ENCODE results near the gene GABRG3. TPM values are rescaled to one million over a fixed set of nuclear protein-coding genes. Genes with fewer than 3 reads are reported as not detected.

GABRG3 gene
- total RNA-seq, 1 experiment from 2014 or later: not detected

DNA sequence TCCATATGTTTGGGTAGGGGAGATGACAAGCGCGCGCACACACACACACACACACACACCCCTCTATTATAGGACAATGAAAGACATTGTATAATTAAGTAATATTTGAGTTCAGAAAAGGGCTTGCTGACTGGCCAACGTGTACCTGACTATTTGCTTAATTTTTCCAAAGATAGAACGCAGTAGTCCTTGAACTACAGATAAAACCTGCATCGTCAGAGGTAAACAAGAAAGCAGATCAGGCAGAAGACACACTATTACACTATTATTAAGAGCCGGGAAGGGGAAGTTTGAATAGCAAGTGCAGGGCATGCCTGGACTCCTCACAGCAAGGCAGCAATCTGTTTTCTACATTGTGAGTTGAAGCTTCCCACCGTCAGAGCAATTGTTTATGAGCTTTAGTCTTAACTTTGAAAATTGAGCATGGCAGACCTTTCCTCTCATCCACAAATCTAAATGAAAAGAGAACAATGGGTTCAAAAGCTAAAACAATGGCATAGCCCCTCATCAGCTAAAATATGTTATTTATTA is 427.7 kb downstream of the GABRG3 start (continued):
- TF ChIP-seq ATF3 (IDR thresholded peaks at IDR 0.05): no peak
- no peak for TF ChIP-seq REST (IDR thresholded peaks at IDR 0.05; ENCODE audit: low read depth)
- TF ChIP-seq FOSL1 (IDR thresholded peaks at IDR 0.05; ENCODE audit: low read depth): no peak

- ATAC-seq: no peak
- H3K9me2 ChIP-seq (ENCODE audit: insufficient read depth): no peaks in the 10 kb centered on the region
- TF ChIP-seq POLR2AphosphoS5 (IDR thresholded peaks at IDR 0.05; ENCODE audit: low read depth, low read length): no peak
- CTCF ChIA-PET: no interaction called here
- H3K4me1 ChIP-seq (ENCODE audit: control insufficient read depth in 1 of 2, insufficient read depth in 2 of 2, low read length in 2 of 2): no peaks in the 10 kb centered on the region
- DNase-seq (ENCODE audit: low read depth, low spot score): no peak
- H2AFZ ChIP-seq (ENCODE audit: low read depth, low read length, poor library complexity, severe bottlenecking): no peak overlapping the region
- RAD21 ChIA-PET (ENCODE audit: low non-redundant PET in 1 of 2, low total read pairs in 2 of 2, uncharacterized antibody in 2 of 2, unreplicated experiment in 2 of 2): no interaction called here
- H4K20me1 ChIP-seq (ENCODE audit: insufficient read depth): no peaks in the 10 kb centered on the region
- H3K27me3 ChIP-seq (ENCODE audit: insufficient read depth, low read length): no peaks in the 10 kb centered on the region
- POLR2A ChIA-PET: no interaction called here
- no peaks in the 10 kb centered on the region for H3K79me2 ChIP-seq (ENCODE audit: insufficient read depth, low read length)
- no peak overlapping the region for H3K9ac ChIP-seq (ENCODE audit: low read length)
- H3K36me3 ChIP-seq (ENCODE audit: control insufficient read depth in 1 of 2, insufficient read depth in 2 of 2, low read length in 2 of 2): no peaks in the 10 kb centered on the region
- no TSS peak for BruUV-seq (replicated peaks)
- no peak overlapping the region for H3K4me2 ChIP-seq (ENCODE audit: low read length)
- peaks cover 4 to 20% of the 10 kb centered on the region in 2 experiments; a peak in 3 of 4 replicates for H3K9me3 ChIP-seq (ENCODE audit: control insufficient read depth in 1 of 2, insufficient read depth in 1 of 2, low read depth in 1 of 2, low read length in 2 of 2)
- no peak overlapping the region for H3K4me3 ChIP-seq (replicated peaks in 1 of 2; ENCODE audit: low read depth in 1 of 2, low read length in 2 of 2)
- H3K27ac ChIP-seq (ENCODE audit: low read depth, low read length): no peak overlapping the region
- intact Hi-C loops (cut with micrococcal nuclease): no loop called here
Measured at GRCh38 chr15:27399241-27399640, 428.3 kb downstream of the GABRG3 start.

Measured in HCT116 (cell line).